Sigmoid colon (tissue), 4 donors: ENCODE data around the gene FGF12.

ENCODE experiments used
- EP300 ChIP-seq, 4 donors: sonication (generic); formaldehyde crosslinking; IDR thresholded peaks; one replicate each; pipeline ENCODE4 v1.6.1; 2017; ENCODE audit warnings: antibody characterized with exemption in 4 of 4
- POLR2AphosphoS5 ChIP-seq, 4 donors: sonication (generic); formaldehyde crosslinking; IDR thresholded peaks; one replicate each; pipeline ENCODE4 v1.6.1; 2017; ENCODE audit warnings: antibody characterized with exemption in 4 of 4
- TF ChIP-seq, protein P1 (sequence below), 4 experiments: fragments of 450-650 bp in 3 of 4; fragments of 200-600 bp in 1 of 4; IDR thresholded peaks; one replicate each; pipeline ENCODE4 v1.5.1; 2016 to 2019; ENCODE audit warnings: antibody characterized with exemption in 4 of 4, mild to moderate bottlenecking in 3 of 4, moderate library complexity in 2 of 4

DNA sequence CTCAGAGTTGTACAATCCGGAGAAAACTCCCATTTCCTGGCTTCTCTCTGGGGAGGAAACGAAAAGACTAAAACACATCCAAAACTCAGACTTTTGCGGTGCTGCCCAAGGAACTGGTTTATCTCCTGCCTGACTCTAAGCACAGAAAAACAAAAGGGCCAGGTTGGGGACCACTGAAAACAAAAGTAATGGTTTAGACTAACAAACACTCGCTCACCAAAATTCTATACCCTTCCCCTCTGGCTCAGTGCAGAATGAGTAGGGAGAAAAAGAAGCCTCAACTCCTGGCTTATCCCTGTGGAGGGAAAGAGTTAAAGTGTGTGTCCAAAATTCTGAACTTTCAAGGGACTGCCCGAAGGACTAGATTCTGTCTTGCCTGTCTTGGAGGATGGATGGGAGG lies 173.6 kb downstream of the FGF12 start:
- TF ChIP-seq, protein P1, sequence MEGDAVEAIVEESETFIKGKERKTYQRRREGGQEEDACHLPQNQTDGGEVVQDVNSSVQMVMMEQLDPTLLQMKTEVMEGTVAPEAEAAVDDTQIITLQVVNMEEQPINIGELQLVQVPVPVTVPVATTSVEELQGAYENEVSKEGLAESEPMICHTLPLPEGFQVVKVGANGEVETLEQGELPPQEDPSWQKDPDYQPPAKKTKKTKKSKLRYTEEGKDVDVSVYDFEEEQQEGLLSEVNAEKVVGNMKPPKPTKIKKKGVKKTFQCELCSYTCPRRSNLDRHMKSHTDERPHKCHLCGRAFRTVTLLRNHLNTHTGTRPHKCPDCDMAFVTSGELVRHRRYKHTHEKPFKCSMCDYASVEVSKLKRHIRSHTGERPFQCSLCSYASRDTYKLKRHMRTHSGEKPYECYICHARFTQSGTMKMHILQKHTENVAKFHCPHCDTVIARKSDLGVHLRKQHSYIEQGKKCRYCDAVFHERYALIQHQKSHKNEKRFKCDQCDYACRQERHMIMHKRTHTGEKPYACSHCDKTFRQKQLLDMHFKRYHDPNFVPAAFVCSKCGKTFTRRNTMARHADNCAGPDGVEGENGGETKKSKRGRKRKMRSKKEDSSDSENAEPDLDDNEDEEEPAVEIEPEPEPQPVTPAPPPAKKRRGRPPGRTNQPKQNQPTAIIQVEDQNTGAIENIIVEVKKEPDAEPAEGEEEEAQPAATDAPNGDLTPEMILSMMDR (IDR thresholded peaks at IDR 0.05) = no peak
- TF ChIP-seq POLR2AphosphoS5 (IDR thresholded peaks at IDR 0.05) = no peak
- TF ChIP-seq EP300 (IDR thresholded peaks at IDR 0.05) = no peak
